ENCODE measurements around the gene PRCP.

Gene PRCP

DNA sequence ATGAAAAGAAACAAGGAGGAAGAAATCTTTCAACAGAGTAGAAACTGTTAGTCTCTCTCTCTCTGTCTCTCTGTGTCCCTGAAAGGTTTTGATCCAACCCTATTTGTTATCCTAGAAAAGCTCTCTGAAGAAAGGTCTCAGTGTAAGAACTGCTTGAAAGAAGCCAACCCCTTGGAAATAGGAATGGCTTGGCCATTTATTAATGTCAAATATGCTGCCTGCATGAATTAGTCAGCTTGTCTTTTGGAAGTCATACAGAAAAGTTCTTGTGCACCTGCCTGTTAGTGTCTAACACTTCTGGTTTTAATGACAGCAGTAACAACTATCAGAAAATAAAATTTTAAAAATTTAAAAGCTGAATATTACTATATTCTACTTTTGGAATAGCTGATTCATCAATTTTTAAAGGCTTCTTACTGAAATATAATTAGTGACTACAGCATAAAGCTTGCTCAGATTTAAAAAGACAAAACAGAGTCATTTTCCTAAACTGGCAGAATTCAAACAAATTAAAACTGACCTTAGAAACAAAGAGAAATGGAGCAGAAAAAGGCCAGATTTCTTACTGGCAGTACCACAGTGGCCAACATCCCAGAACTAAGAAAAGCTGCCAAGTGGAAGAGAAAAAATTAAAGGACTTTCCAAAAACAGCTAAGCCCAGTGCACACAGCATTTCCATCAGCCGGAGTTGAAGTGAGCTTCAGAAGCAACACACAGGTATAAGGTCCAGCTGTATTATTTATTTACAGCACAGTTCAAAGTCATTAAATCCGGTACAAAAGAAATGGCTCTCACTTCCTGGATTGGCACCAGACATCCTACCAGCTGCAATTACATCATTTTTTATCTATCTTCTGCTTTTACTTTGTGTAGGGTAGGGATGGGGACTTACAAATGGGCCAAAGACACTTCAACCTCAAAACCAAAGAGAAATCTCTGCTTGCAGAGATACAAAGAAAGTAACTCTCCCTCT lies 76.3 kb downstream of the PRCP start:
- DNase-seq = no peak

DNA sequence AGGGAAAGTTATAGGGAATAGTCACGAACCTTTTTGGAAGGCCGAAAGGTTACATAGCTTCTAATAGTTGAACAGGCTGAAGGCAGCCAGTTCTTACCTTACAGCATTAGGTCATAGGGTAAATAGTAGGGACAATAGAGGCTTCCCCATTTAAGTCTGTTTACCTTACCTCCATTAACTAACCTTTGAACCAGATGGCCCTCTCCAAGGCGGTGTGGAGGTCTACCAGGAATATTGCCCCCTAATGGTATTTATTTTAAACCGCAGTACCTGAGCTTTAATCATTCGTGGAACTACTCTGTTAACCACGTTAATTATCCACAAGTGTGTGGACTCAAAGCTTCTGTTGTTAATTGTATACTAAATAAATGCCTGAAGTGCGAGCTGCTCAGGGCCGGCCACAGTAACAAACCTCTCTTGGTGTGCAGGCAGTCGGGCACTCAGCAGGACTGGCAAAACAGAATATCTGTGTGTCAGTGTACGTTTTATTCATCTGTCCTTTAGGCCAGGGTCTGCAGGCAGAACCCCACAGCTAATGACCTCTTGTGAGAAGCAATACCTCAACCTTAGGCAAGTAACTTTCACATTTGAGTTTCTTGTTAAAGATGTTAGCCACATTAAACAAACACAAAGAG lies 81.7 kb downstream of the PRCP start:
- DNase-seq = no peak

GRCh38 chr11:82815406-82815805 lies 84.8 kb downstream of the PRCP start:
- DNase-seq = no peak

DNA sequence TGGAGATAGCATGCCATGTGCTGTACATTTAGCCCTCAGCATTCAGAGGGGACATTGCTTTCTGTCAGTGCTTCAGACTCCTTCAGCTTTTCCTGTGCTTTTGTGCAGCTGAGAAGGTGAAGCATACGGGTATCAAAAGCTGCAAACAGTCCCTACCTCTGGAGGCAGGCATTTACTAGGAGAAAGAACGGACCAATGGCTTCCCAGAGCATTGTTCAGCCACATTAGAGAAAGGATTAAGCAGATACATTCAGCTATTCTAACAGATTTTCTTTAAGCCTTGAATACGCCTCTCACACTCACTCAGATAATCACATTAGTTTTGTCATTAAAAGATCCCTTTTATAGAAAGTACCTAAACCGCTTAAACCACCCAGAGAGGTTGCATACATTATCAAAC lies 85.9 kb downstream of the PRCP start:
- no peak for DNase-seq

- DNase-seq = no peak
Observed at GRCh38 chr11:82811369-82811768, 88.9 kb downstream of the PRCP start.

DNA sequence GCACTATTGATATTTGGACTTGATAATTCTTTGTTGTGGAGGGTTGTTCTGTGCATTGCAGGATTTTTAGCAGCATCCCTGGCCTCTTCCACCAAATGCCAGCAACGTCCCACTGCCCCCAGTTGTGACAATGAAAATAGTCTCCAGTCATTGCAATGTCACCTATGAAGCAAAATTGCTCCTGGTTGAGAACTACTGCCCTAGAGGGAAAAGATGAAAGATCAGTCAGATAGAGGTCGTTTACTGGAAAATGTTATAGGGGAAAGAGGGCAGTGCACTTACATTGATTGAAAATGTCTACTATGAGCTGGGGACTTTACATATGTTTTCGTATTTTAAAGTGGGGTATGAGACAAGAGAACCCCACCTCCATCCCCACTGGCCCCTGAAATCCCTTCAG lies 89.5 kb downstream of the PRCP start:
- no peak for DNase-seq

DNA sequence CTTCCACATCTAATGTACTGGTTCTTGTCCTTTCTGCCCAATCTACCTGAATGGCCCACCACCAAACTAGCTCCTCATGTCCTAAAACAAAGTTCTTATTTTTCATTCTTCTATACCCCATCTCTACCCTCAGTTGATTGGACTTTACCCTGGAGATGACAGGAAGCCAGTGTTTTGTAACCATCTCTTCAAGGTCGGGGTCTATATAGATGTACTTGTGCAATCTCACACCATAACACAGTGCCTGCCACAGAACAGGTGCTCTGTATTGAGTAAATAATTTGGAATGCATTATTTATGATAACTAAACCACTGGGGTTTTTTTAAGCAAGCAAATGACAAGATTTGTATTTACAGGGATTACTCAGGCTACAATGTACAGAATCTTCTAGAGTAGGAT lies 89.9 kb downstream of the PRCP start:
- DNase-seq = no peak

DNA sequence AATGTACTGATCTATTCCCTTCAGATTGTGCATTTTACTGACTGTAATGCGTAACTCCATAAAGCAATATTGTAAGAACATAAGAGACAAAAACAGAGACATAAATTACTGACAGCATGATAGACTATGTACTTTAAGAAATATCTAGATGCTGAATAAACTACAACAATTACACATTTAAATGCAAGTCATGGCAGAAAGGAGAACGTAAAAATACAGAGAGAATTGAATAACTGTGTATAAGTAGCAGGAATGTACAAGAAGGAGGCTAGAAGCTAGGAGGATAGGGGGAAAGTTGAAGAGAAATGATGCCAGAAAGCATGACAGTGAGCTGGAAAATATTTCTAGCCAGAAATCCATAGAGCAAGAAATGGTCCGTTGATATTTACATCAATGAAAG lies 92.6 kb downstream of the PRCP start:
- DNase-seq = no peak

- DNase-seq = no peak
Observed at GRCh38 chr11:82802710-82803109, 97.5 kb downstream of the PRCP start.

- DNase-seq = no peak
Observed at GRCh38 chr11:82796998-82797961, 103.0 kb downstream of the PRCP start.

DNA sequence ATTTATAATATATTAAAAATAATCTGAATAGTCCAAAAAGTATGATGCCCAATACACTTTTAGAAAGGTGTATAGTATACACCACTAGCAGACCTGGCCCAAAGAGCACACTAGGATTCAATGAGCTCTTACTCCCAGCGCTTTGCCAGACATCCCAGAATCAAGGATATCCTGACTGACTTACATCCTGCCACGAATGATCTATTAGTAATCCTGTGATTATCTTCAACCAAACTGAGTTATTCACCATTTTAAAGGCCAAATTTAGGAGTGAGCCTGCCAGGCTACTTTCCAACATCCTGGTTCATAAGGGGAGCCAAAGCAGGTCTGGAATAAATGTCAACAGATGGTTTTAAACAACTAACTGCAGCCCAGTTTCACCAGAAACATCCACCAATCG lies 105.7 kb downstream of the PRCP start:
- no peak for DNase-seq

DNA sequence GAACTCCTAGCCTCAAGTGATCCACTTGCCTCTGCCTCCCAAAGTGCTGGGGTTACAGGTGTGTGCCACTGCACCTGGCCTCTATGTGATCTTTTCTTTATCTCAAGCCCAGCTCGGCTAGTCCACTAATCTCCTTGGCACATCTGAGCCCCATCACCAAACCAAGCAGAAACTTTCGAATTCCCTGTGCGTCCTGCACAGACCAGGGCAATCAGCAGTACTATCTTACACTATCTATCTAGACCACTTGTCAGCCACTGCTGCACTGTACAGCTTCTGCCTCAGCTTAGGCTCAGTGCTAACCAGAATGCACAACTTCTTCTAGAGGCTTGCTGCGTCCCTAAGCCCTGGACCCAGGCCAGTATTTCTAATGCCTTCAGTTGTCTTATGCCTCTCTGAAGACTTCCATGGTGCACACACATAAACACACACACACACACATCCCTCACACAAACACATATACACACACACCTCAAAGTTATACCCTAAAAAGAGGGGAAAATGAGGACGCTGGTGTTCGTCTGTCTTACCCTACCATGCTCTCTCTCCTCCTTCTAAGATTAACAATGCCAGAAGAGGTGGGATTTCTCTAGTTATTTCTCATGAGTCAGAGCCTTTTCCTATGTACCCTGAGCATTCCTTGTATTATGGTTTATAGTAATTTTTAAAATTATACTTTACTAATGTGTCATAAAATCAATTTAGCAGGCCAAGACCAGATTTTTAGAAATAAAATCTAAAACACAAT lies 107.2 kb downstream of the PRCP start:
- DNase-seq = no peak

DNA sequence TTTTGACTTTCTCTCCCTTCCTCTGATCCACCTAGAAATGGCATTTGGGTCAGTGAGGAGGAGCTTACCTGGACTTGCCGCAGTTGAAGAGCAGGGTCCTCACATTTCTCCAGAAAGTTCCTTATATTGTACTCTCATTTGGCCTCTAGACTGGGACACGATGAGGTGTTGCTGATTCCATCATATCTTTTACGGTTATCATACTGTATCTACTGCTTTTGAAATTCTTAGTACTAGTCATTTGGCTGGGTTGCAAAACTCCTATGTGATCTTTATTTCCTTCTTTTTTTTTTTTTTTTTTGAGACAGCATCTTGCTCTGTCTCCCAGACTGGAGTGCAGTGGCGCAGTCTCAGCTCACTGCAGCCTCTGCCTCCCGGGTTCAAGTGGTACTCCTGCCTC lies 107.9 kb downstream of the PRCP start:
- no peak for DNase-seq

- DNase-seq = no peak
Observed at GRCh38 chr11:82791779-82792178, 108.5 kb downstream of the PRCP start.

- DNase-seq = no peak
Observed at GRCh38 chr11:82790723-82791484, 109.3 kb downstream of the PRCP start.

- DNase-seq = no peak
Observed at GRCh38 chr11:82787981-82788380, 112.2 kb downstream of the PRCP start.

DNA sequence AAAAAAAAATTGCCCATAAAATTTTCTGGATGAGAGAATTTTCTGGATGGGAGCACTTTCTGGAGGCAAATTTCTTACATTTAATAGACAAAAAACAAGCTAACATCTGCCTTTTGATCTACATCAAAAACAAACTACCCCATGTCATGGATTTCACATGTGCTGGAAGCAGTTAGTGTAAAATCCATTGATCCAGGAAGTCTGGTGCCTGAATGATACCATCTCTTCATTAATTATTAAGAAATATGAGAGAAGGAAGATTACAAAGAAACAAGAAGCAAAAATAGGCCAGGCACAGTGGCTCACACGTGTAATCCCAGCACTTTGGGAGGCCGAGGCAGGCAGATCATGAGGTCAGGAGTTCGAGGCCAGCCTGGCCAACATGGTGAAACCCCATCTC lies 113.4 kb downstream of the PRCP start:
- DNase-seq = no peak

DNA sequence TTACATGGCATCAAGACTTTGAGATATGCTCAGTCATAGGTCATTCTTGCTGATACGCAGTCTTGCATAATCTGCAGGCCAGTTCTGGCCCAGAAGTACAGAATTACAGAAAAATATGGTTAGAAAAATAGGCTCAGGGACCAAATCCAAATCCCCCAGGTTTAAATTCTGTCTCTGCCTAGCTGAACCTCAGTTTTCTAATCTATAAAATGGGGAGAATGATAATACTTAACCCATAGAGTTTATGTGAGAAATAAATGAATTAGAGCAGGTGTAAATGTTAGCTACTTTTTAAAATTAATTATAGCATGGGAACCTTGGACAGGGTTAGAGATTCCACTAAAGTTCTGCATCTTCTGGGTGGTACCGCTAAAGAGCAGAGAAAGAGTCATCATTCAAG lies 114.2 kb downstream of the PRCP start:
- no peak for DNase-seq

DNA sequence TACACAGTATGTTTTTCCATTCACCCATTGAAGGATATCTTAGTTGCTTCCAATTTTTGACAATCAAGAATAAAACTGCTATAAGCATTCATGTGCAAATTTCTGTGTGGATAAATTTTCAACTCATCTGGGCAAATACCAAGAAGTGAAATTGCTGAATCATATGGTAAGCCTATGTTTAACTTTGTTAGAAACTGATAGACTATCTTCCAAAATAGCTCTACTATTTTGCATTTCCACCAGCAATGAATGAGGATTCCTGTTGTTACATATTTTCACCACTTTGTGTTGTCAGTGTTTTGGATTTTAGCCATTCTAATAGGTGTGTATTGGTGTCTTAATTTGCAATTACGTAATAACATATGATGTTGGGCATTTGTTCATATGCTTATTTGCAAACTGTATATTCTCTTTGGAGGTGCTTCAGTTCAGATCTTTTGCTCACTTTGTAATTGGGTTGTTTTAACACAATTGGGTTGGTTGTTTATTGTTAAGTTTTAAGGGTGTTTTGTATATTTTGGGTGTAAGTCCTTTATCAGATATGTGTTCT lies 117.3 kb downstream of the PRCP start:
- DNase-seq = no peak

- DNase-seq = no peak
Observed at GRCh38 chr11:82778776-82779175, 121.5 kb downstream of the PRCP start.

GRCh38 chr11:82776377-82776776 lies 123.9 kb downstream of the PRCP start:
- DNase-seq = no peak
